Epithelial cell of prostate (primary cell): ENCODE data around the gene CAVIN4.

Experiments used
- DNase-seq: peaks from one replicate; pipeline ENCODE4 v3.0.0-alpha.2; 2011; ENCODE audit warnings: low read depth, low spot score
- H3K27ac ChIP-seq: fragments of 450-650 bp; 2 replicates; pipeline ENCODE4 v1.5.1; 2017; ENCODE audit warnings: mild to moderate bottlenecking

CAVIN4 gene

GRCh38 chr9:100577776-100578448 is at the start of gene CAVIN4:
TSS of gene CAVIN4 (plus strand) at chr9:100578079. CDS start at chr9:100578144, 65 bp downstream.
- no peak within 1 kb of the TSS for H3K27ac ChIP-seq
- no peak for DNase-seq

- no peak for DNase-seq
- H3K27ac ChIP-seq, result no peak overlapping the region
These were observed 43.5 kb upstream of the CAVIN4 start for GRCh38 chr9:100534401-100534800.

DNA sequence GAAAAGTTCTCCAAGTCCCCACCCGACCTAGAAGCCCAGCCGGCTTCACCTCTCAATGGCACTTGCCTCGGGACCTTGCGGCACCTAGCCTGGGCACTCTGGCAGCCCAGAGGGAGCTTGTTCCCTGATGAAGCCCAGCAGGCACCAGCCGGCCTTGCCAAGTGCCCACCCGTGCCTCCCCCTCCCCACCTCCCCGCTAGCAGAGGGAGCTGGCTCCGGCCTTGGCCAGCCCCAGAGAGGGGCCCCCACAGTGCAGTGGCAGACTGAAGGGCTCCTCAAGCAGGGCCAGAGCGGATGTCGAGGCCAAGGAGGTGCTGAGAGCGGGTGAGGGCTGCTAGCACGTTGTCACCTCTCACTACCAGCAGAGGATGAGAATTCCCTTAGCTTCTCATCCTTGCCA is 37.6 kb upstream of the CAVIN4 start:
- no peak for DNase-seq
- no peak overlapping the region for H3K27ac ChIP-seq

- no peak for DNase-seq
- no peak overlapping the region for H3K27ac ChIP-seq
These were observed 28.8 kb upstream of the CAVIN4 start for GRCh38 chr9:100549048-100549447.

- H3K27ac ChIP-seq, result no peak overlapping the region
- peak; percentile 22 for DNase-seq
These were observed 22.9 kb upstream of the CAVIN4 start for GRCh38 chr9:100554935-100555401.

DNA sequence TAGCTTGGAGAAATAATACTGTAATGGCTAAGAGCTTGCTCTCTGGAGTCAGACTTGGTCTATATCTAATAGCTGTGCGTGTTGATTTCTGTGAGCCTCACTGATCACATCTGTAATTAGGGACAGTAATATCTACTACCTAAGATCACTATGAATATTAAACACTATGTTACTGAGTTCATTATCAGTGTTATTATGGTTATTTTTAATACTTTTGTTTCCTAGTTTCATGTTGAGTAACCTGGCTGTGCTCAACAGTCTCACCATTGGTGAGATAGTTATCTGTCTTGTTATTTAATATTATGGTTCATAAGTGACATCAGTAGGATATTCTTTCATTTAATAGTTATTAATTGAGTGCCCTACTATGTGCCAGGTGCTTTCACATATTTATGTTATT is 22.4 kb upstream of the CAVIN4 start:
- DNase-seq, result no peak
- H3K27ac ChIP-seq, result no peak overlapping the region

GRCh38 chr9:100557053-100557452 is 20.8 kb upstream of the CAVIN4 start:
- no peak for DNase-seq
- no peak overlapping the region for H3K27ac ChIP-seq

- no peak overlapping the region for H3K27ac ChIP-seq
These were observed 16.6 kb upstream of the CAVIN4 start for GRCh38 chr9:100561256-100561655.

GRCh38 chr9:100567856-100568255 is 10.0 kb upstream of the CAVIN4 start:
- no peak for DNase-seq
- H3K27ac ChIP-seq, result no peak overlapping the region

More at GRCh38 chr9:100561256-100561655, 16.6 kb upstream of the CAVIN4 start:
- DNase-seq, result no peak

DNA sequence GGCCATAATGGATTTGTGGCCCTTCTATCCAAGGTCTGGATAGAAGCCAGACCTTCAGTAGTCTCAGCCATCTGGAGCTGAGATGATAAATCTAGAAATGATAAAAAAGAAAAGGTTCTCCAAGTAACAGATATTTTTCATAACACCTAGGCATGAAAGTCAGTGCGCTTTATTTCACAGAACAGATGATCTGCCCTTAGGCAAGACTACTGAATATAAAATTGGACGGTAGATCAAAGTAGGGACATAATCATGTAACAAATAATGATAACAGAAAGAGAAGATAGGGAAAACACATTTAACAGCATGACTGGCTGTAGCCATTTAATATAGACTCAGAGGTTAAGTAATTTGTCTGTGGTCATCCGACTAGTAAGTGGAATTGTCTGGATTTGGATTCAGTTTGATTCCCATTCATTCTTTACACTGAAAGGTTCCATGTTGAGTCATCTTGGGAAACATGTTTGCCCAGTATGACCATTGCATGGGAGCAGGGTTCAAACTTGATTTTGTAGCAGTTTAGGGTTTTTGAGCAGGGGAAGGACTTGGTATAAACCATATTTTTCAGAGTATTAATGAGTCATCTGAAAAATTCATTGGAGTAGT is 4.1 kb upstream of the CAVIN4 start:
- no peak overlapping the region for H3K27ac ChIP-seq
- no peak for DNase-seq

DNA sequence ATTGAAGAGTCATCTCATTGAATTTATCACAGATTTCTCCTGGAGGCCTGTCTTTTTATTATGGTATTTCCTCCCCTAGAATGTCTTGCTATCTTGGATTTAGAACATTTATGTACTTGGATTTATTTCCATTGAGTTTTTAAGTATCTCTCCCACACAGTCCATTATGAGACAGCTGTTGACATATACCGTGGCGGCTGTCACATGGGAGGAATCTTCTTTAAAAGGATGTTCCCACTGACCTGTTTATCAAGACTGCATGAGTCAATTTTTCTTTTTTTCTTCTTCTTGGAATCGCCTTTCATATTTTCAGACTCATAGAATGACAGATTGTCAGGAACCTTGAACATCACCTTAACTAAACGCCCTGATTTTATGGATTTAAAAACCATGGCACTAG is 2.9 kb upstream of the CAVIN4 start:
- DNase-seq, result no peak
- H3K27ac ChIP-seq, result no peak overlapping the region

DNA sequence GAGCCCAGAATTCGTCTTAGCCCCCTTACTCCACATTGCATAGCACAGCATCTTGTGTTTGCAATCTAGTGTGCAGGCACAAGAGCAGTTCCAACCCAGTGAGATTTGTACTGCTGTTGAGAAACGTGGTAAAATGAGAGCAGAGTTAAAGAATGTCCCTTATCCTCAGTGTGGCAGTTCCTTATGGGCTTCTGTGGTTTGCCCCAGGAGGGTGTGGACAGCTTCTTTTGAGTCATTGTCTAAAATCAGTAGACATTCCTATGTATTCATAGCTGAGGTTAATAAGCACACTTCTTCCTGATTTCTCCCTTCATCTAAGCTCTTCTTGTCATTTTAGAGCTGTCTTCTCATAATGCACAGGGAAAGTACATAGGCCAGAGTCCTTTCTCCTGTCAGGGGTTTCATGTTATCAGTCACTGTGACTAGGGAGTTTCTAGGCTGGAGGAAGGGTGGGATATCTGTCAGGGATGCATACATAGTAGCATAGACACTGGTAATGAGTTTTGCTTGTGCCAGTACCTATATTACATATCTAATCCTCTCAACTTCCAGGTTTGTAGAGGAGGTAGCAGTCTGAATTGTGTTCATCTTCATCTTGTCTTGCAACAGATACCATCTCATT is 2.0 kb upstream of the CAVIN4 start:
- no peak overlapping the region for H3K27ac ChIP-seq
- no peak for DNase-seq

- DNase-seq, result no peak
- H3K27ac ChIP-seq, result no peak overlapping the region
These were observed 731 bp downstream of the CAVIN4 start for GRCh38 chr9:100578610-100579009.

GRCh38 chr9:100579665-100580064 is 1.8 kb downstream of the CAVIN4 start:
- H3K27ac ChIP-seq, result no peak overlapping the region
- DNase-seq, result no peak

DNA sequence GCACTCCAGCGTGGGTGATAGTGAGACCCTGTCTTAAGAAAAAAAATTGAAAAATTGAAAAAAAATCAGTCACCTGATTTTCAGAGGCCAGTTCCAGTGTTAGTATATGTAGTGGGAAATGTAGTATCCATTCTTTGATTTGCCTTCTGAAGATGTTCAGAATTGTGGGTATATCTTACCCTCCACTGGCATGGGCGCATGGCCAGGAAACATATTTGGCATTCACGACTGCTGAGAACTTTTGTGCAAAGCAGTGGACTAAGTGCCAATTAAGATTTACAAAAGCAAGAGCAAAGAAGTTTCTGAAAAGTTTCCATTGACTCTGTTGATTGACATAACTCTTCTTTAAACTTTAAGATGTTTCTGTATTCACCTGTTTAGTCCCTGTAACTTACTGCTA is 2.4 kb downstream of the CAVIN4 start:
- DNase-seq, result no peak
- no peak overlapping the region for H3K27ac ChIP-seq

DNA sequence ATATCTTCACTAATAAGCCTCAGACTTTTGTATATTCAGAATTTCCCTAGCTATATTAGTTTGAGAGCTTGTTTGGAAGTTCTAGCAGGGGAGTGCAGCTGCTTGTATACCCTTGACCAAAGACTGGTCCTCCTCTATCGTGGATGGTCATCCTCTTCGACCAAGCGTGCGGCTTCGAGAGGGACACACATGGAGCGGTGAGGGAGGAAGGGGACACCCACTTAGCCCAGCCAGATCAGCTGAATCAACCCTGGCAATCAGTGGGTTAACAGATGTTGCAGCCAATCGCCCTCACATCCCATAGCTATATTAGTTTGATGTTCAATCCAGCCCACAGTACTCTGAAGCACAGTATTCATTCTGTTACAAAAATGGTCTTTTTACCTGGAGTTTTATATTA is 3.2 kb downstream of the CAVIN4 start:
- DNase-seq, result no peak
- H3K27ac ChIP-seq, result no peak overlapping the region

DNA sequence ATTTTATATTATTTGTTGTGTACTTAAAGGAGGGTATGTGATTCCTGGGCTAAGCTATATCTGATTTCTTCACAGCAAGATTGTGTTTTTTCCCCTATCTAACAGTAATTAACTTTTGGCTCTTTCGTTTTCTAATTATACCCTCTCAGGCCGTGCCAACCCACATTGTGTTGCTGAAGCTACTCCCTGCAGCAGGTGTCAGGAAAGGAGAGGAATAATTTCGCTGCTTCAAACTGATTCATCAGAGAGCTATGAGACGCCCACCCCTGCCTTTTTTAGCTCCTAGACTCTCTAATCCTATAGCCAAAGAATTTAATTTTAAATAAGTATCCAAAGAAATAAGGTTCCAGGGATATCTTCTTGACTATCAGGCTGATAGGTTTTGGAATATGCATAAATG is 3.8 kb downstream of the CAVIN4 start:
- H3K27ac ChIP-seq, result no peak overlapping the region
- no peak for DNase-seq

- no peak overlapping the region for H3K27ac ChIP-seq
- no peak for DNase-seq
These were observed 5.3 kb downstream of the CAVIN4 start for GRCh38 chr9:100583014-100583802.

DNA sequence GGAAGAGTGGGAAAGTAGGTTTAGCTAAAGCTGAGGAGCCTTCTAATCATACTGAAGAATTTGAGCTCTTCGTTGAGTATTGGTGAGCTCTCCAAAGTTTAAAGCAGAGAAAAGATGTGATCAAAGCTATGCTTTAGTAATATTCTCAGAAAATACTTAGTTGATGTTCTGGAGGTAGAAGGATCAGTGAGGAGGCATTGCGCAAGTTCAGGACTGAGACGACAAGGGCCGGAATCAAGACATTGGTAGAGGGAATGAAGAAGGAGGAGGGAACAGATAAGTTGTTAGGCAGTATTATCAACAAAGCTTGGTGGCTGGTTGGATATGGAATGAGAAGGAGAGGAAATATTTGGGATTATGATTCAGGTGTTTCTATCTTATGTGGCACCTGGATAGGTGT is 7.1 kb downstream of the CAVIN4 start:
- no peak overlapping the region for H3K27ac ChIP-seq

GRCh38 chr9:100586093-100586492 is 8.2 kb downstream of the CAVIN4 start:
- no peak overlapping the region for H3K27ac ChIP-seq
- no peak for DNase-seq

More for the DNA sequence above, 7.1 kb downstream of the CAVIN4 start:
- no peak for DNase-seq

DNA sequence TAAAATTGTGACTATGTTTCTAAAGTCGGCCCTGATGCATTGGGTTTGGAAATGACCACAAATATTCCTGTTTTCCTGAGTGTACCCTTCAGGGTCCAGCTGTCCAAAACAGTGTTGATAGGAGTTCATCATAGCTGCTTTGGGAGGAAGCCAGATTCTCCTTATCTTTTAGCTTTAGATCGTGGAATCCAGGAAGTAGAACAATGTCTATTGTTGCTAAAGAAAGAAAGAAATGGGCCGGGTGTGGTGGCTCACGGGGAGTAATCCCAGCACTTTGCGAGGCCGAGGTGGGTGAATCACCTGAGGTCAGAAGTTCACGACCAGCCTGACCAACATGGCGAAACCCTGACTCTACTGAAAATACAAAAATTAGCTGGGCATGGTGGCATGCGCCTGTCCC is 9.5 kb downstream of the CAVIN4 start:
- no peak overlapping the region for H3K27ac ChIP-seq
- no peak for DNase-seq
